Measurements from ENCODE around the gene OMA1. TPM values are rescaled to one million over a fixed set of nuclear protein-coding genes. Genes with fewer than 3 reads are reported as not detected.

The OMA1 gene
- total RNA-seq, 1 donor from 2014 or later = 8.8 TPM

DNA sequence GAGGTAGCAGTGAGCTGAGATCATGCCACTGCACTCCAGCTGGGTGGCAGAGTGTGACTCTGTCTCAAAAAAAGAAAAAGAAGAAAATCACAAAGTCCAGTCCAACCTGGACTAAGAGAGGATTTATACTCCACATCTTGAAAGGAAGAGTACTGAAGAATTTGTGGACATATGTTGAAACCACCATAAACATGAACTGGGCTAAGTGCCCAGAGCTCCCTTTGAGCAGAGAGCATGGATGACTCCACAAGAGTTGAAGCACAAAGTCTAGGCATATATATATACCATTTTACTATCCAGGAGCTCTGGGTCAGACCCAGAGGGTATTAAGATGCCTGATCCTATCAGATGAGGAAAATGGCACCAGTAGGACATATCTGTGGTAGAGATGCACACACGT is 86.6 kb downstream of the OMA1 start:
- DNase-seq (ENCODE audit: low read depth, low spot score) = no peak

DNA sequence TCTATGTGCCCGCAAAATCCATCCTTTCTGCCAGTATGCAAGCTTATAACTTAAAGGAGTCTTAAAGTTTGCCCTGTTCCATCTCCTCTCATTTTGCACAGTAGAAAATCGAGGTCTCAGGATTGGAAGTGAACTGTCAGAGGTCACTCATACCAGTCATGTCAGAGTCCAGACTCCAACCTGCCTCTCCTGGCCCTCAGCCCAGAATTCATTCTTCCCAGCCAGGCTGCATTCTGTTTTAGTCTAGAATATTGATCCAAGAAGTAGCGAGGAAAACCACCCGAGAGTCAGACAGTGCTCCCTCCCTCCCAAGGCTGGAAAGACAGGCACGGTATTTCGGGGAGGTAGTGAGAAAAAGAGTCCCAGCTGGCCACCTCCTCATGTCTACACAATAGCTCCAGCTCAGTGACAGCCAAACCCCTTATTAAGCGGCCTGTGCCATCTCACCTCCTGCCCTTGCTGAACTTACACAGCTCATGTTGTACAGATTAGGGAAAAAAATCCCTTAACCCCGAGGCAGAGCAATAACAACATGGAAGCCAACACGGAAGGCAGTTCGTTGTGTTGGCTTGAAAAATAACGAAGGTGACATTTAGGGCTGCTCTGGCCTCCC is 89.4 kb downstream of the OMA1 start:
- no peak for DNase-seq (ENCODE audit: low read depth, low spot score)

DNA sequence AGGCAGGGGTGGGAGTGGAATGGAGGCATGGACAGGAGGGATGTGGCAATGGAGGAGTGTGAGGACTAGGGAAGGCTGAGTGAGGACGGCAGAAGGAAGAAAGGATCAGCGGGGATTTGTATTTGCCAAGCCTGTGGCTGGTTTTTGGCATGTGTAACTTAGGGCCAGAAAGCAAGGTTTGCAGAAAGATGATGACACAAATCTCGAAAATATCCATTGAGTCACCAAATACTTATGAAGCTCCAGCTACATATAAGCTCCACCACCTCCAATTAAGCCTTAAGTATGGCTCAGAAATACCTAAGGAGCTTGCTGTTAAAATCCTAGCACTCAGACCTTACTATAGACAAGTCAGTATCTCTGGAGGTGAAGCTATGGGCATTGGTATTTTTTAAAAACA is 90.1 kb downstream of the OMA1 start:
- DNase-seq (ENCODE audit: low read depth, low spot score) = no peak

DNA sequence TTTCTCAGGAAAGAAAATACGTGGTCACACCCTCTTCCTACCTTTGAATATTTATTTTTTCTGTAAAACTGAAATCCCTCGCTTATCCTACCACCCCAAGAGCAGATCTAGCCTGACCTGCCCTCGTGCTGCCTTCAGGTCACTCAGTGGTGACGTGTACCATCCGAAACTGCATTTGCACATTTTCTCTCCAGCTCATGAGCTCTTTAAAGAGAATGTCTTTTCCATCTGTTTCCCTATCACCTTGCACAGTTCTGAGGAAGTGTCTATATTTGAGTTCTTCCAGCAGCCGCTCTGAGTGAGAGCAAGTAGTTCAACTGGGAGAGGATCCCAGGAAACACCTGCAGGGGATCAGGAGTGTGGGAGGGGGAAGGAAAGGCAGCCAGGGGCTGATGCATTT is 91.7 kb downstream of the OMA1 start:
- no peak for DNase-seq (ENCODE audit: low read depth, low spot score)

DNA sequence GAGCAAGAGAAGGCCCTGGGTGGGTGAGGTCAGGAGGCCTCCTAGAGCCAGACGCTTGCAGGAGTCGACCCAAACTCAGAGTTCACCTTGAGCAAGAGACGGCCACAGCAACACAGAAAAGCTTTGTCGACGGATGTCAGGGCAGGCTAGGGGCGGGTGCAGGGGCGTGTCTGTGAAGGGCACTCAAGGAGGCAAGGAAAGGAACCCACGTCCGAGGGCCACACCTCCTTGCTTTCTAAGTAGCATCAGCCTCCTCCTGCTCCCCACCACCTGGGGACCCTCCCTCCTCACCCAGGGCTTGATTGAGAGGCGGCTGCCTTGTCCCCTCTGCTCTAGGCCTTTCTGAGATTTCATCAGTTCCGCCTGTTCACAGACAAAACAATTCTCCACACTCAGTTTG is 92.1 kb downstream of the OMA1 start:
- DNase-seq (ENCODE audit: low read depth, low spot score) = no peak

DNA sequence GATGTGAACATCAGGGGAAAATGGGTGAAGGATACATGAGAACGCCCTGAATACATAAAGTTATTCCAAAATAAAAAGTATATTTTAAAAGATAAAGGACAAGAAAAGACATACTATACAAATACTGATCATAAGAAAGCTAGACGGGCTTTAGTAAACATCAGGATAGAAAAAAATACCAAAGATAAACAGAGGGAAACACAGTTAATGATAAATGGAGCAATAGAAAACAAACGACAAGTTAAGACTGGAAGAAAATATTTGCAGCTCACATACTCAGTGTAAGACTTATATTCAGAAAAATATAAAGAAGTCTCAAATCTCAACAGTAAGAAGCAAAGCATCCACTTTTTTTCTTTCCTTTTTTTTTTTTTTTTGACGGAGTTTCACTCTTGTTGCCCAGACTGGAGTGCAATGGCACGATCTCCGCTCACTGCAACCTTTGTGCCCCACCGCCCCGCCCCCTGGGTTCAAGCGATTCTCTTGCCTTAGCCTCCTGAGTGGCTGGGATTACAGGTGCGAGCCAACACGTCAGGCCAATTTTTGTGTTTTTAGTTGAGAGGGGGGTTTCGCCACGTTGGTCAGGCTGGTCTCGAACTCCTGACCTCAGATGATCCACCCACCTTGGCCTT is 94.8 kb downstream of the OMA1 start:
- no peak for DNase-seq (ENCODE audit: low read depth, low spot score)

DNA sequence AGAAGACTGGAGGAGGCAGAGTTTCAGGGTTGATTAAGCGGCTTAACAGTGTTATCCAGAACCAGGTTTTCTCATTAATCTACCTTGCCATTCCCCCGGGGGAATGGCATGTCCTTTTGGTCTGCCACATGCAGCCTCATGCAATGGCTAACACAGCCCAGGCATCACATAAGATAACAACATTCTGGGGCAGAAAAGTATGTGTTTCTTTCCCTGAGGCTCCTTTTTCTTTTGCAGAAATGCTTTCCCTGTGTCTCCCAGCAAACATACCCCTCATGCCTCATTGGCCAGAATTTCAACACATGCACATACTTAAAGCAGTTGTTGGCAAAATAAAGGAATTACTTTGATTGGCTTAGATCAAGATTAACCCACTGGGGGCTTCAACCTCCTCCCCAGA is 98.6 kb downstream of the OMA1 start:
- DNase-seq (ENCODE audit: low read depth, low spot score) = no peak

DNA sequence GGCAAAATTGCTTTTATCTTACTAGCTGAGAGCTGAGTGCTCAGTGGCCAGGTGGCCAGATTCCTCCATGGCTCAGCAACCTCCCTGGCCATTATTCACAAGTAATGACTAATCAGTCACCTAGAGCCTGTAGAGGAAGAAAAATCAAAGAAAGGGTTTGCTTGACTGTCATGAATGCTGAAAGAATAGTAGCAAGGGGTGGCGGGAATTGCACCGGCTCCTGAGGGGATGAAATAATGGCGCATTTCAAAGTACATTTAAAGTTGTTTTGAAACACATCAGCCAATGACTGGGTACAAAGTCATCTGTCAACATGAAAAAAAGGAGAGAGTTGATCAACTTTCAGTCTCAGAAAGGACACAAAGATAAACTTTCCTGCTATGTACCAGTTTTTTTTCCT is 99.5 kb downstream of the OMA1 start:
- no peak for DNase-seq (ENCODE audit: low read depth, low spot score)

DNA sequence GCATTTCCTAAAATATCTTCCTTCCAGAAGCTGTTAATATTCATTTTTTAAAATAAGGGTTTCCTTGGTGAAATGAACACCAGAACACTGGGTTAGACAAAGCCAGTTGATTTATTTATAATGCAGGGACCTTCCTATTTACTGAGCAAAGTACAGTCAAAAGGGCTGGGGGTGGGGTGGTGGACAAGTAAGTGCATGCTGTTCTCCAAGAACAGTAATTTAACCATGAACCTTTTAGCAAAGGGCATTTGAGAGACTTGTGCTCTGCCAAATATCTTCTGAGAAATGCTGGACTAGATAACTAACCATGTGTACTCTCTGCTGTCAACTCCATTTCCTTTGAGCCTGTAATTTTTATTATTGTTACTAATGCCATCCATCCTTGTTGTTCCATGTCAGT is 100.2 kb downstream of the OMA1 start:
- no peak for DNase-seq (ENCODE audit: low read depth, low spot score)

DNA sequence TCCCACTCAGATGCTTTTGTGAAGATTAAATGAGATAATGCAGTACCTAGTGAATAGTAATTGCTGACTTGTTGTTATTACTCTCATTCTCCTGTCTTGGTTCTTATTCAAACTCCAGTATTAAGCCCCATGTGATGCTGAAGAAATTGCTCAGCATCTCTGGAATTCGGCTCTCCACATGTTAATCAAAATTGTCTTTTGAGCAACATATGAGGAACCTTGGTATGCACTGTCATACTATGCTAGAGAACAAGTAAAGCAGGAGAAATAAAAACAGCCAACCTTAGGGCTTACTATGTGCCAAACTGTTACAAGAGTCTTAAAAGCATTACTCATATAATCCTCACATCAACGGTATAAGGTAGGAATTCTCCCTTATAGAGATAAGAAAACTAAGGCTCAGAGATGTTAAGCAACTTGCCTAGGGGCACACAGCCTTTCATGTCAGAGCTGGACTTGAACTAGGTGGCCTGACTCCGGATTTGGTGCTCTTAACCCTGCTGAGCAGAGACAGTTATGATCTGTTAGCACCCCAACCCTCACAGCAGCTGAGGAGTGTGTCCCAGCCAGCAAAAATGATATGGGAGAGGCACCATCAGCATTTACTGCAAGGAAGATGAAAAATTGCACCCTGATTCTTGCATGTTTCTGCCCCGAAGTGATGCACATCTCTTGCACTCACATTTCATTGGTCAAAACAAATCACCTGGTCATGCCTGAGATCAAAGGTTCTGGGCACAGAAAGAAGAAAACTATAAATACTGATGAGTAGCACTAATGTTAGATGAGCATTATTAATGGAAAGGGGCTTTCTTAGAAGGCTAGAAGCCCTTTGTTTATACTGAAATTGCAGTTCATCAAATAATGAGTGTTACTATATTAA is 102.3 kb downstream of the OMA1 start:
- no peak for DNase-seq (ENCODE audit: low read depth, low spot score)

DNA sequence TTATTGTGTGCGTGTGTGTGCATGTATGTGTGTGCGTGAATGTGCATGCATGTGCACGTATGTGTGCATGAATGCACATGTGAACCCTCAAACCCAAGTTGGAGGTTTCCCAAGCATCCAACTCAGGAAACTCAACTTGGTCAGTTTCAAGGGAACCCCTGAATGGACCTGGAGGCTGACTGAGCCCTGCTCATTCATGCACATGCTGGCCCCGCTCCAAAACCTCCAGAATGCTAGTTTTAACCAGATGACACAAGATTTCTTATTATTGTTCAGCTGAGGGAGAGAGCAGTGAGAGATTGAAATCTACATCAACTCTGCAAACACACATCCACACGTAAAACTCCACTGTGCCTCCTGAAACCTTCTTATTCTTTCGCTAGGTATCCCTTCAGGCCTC is 104.4 kb downstream of the OMA1 start:
- DNase-seq (ENCODE audit: low read depth, low spot score) = no peak

DNA sequence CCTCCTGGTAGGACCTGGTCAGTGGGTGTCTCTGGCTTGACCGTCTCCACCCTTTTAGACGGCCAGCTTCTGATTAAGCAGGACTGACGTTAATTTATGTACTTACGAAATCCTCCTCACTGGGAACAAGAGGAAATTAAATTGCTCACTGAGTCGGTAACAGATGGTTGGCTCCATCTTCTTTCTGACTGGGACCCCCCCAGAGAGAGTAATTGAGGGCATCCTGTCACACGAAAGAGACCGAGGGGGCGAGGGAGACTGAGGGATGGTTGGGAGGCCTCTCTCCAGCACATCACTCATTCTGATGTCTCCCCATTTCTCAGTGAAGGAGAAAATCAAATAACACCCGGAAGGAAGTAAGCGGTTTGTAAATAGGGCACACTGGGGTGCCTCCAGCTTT is 104.8 kb downstream of the OMA1 start:
- DNase-seq (ENCODE audit: low read depth, low spot score) = no peak

DNA sequence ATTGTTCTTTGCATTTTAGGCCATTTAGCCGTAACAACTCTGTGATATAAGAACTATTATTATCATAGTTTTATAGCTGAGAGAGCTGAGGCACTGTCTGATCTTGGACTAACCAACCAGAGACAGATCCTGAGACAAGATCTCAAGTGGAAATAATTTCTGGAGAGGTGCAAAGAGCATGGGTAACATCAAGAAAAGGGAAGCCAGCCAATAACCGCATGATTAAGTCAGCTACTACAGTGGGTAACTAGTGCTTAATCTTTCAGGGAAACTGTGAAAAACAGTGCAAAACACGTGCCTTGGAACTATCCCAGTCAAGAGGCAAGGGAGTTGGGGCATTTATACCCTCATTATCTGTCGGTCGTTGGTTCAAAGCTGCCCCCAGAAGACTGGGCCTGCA is 105.8 kb downstream of the OMA1 start:
- no peak for DNase-seq (ENCODE audit: low read depth, low spot score)

DNA sequence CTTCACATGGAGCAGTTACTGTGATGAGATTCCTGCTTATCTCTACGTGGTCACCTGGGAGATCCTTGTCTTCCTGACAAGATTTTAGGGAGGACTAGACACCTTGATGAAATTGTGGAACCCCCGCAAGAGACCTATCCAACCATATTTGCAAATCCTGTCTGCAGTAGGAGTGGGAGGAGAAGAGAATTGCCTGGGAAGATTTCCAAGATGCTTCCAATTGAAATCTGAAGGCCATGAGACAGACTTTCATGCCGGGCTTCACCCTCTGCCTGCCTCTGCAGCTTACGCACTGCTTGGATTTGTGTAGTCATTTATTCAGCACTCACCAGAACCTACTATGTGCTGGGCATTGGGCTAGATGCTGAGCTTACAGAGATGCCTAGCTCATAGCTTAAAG is 106.6 kb downstream of the OMA1 start:
- DNase-seq (ENCODE audit: low read depth, low spot score) = no peak

DNA sequence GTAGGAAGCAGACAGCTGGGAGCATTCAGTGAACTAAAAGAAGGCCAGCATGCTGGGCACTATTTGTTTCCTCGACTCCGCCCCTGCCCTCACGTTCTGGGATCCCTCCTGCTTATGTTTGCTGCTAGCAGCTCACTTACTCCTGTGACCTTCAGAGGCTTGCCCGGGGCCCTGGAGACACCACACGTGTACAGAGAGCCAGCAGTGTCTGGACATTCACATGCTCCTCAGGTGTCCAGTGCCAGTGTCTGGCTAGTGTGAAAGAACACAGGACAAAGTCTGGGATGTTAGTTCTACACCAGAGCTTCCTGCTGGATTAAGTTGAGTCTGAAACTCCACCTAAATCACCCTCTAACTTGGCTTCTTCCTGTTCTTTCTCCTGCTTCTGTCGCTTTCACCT is 108.1 kb downstream of the OMA1 start:
- DNase-seq (ENCODE audit: low read depth, low spot score) = no peak

DNA sequence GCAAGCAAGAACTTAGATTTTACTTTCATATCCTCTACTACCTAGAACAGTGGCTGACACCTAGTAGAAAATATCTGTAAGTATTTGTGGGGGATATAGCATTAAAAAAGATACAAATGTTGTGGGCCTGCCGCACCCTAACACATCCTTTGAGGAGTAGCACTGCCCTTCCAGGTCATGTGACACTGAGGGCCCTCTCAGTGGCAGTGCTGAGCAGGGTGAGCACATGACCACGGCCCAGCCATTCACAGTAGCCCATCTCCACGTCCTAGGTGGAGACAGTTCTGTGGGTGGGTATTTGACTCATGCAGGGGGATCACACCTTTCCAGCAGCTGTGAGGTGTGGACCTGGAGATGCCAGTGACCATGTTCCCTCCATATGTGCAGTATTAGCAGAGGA is 108.9 kb downstream of the OMA1 start:
- no peak for DNase-seq (ENCODE audit: low read depth, low spot score)

DNA sequence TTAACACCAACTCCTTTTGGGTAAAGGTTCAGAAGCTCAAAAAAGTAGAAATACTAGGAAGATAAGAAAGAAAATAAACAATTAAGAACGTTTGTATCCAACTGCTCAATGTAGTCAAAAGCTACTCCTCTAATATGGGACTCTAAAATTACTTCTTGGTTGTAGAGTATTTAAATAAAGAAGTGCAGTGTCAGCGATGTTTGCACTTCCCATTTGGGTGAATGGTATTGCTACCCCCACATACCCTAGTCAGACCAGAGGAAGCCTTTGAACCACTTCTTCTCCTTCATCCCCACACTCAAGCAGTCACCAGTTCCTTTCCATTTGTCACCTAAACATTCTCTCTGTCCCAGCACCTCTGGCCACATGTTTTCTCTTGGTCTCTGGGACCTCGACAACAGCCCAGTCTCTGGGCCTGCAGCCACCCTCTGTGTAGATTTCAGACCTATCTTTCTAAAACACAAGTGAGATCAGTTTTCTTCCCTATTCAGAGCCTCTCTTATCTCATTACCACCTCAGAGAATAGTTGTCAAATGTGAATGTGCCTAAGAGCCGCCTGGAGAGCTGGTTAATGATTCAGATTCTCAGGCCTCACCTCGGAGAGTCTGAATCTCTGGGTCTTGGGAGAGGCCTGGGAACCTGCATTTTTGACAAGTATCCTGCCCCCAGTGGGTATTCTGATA is 109.8 kb downstream of the OMA1 start:
- no peak for DNase-seq (ENCODE audit: low read depth, low spot score)

DNA sequence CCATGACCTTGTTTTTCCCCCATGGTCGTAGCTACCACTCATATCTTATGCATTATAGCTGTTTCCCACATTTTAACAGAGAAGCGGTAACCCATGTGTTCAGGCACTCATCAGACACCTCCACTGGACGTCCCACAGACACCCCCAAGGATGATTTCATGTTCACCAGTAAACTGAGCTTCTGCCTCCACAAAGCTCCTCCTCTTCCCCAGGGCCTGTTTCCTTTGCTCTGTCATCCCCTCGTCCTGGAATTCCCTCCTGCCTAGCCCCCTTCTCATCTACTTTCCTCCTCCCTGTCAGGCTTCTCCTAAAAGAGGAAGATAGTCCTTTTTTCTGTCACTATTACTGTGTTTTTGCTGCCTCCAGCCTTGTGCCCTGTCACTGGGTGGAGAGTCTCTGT is 111.2 kb downstream of the OMA1 start:
- DNase-seq (ENCODE audit: low read depth, low spot score) = no peak

DNA sequence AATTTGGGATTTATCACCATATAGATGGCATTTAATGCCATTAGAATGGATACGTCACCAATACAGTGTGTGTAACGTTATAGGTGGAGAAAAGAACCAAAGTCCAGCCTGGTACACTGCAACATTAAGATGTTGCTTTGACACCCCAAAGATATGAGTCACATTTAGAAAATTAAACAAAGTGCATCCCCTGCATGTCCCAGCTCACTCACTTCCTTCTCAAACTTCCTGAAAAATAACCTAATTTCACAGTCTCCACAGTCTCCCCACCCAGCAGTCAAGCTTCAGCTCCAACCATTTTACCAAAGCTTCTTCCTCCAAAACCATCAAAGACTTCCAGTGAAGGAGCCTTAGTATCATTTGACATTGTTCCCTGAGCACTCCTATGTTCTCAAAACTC is 111.9 kb downstream of the OMA1 start:
- DNase-seq (ENCODE audit: low read depth, low spot score) = no peak

DNA sequence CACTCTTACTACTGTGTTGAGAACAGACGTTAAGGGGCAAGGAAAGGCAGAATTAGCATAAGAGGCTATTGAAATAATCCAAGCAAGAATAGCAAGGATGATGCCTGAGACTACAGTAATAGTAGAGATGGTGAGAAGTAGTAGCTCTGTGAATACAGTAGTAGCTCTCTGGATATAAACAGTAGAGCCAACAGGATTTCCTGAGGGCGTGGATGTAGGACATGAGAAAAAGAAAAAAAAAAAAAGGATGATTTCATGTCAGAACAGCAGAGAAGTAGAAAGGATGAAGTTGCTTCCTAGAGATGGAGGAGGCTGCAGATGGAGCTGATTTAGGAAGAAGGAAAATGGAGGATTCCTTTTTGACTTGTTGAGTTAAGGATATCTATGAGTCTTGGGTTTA is 112.3 kb downstream of the OMA1 start:
- DNase-seq (ENCODE audit: low read depth, low spot score) = no peak

DNA sequence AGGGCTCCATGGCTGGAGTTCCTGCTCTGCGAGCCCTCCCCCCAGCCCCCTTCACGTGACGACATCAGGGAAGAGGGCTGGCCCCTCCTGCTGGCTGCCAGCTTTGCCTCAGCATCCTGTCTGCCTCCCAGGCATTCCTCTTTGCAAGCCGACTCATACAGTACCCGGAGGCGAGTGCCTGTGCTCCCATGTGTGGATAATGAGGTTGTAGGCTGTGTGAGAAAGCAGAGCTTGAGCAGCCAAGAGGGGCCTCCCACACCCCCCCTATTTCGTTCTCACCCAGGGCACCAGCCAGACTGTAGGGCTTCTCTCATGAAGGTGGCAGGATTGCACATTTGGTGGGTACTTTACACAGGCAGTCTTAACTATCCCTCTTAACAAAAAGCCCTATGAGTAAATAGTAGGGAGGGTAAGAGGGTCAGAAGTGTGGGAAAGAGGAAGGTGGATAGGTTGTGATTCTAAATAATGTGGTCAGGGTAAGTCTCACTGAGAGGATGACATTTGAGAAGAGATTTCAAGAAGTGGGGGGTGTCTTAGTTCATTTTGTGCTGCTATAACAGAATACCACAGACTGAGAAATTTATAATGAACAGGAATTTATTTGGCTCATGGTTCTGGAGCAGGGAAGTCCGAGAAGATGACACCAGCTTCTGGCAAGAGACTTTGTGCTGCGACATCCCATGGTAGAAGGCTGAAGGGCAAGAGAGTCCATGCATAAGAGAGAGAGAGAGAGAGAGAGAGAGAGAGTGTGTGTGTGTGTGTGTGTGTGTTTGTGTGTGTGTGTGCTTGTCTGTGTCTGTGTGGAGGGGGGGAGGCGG is 113.5 kb downstream of the OMA1 start:
- peak; percentile 24 for DNase-seq (ENCODE audit: low read depth, low spot score)

Data from pulmonary artery endothelial cell (primary cell).